ENCODE data around the gene TMEM121. TPM values are rescaled to one million over a fixed set of nuclear protein-coding genes. Genes with fewer than 3 reads are reported as not detected.
"Not testable (repeated sequence)": the region's sequence is repeated elsewhere in the genome, so short reads cannot be mapped to it uniquely, and the experiment has no call there.

TMEM121 gene
- total and polyA plus RNA-seq, 10 of the 15 experiments (the other 5 are each of a cell fraction or from before 2014, with no cell fraction given): 0.04 to 4.9 (median 1.2) TPM; not detected in 2

DNA sequence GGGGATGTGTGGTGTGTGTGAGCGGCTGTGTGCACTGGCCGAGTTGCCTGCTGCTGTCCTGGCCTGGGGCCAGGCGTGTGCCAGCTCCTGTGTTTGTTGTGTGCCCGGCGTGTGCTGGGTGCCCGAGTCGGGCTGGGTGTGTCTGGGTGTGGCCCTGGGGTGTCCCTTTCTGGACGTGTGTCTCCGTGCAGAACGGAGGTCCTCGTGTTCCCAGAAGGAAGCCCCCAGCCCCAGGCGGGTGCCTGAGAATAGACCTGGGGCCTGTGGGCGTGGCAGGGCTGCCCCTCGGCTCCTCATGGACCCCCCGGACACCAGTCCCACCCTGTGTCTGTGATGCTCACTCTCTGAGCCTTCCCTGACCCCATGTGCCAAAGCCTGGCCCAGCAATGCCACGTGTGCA is 38.2 kb downstream of the TMEM121 start:
- RAD21 ChIA-PET (ENCODE audit: unreplicated experiment); intact Hi-C loops (cut with micrococcal nuclease; ENCODE audit: unreplicated experiment); H3K4me2 ChIP-seq (ENCODE audit: control insufficient read depth, insufficient read depth); H4K20me1 ChIP-seq (ENCODE audit: control insufficient read depth, insufficient read depth); ATAC-seq; H3K9me3 ChIP-seq (replicated peaks; ENCODE audit: control insufficient read depth, insufficient read depth, low read length); SMC1A ChIA-PET (ENCODE audit: uncharacterized antibody, unreplicated experiment); in situ Hi-C loops (cut with MboI); BruUV-seq (replicated peaks); POLR2A ChIA-PET; FAIRE-seq; H3K4me3 ChIP-seq; DNase-seq (ENCODE audit: low read depth, low spot score); H3K9ac ChIP-seq (ENCODE audit: control insufficient read depth, insufficient read depth, low read length); H2AFZ ChIP-seq (ENCODE audit: control insufficient read depth, low read depth, low read length); H3K27me3 ChIP-seq (replicated peaks in 1 of 2; ENCODE audit: control insufficient read depth in 2 of 2, insufficient read depth in 2 of 2, low read length in 1 of 2); CTCF ChIA-PET; H3K36me3 ChIP-seq (ENCODE audit: control insufficient read depth in 2 of 2, insufficient read depth in 2 of 2, low read length in 1 of 2): not testable (repeated sequence)
- peaks cover 61% of the 10 kb centered on the region for H3K4me1 ChIP-seq (ENCODE audit: control insufficient read depth, insufficient read depth, low read length)
- peaks cover 12% of the 10 kb centered on the region for H3K79me2 ChIP-seq (ENCODE audit: control insufficient read depth, insufficient read depth, low read length)
- H3K27ac ChIP-seq (ENCODE audit: control insufficient read depth, insufficient read depth): peak overlapping the region; percentile 73; the same call in 1 of the 2 replicates
- 30% methylated on average over 9 of the region's 16 CpGs for WGBS (ENCODE audit: insufficient coverage, insufficient replicate concordance, low lambda C conversion rate, missing lambda C conversion rate)

DNA sequence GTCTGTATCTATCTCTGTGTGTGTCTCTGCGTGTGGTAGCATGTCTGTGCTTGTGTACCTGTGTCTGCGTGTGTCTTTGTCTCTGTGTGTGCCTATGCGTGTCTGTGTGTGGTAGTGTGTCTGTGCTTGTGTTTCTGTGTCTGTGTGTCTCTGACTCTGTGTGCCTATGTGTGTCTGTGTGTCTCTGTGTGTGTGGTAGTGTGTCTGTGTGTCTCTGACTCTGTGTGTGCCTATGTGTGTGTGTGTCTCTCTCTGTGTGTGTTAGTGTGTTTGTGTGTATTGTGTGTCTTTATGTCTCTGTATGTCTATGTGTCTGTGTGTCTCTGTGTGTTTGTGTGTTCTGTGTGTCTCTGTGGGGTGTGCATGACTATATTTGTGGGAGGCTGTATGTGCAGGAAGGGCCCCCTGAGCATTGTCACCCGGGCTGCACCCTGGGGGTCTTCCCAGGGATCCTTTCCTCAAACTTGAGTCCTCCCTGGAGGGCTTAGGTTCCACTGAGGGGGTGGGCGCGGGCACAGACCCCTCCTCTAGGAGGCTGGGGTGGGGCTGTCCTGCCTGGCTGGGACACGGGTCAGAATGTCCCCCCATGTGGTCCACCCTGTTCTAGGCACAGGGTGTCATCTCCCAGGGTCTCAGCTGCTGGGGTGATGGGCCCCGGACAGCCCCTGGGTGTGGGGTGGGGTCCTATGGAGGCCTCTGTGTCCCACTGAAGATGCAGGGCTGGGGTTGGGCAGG is 39.0 kb downstream of the TMEM121 start:
- SMC1A ChIA-PET (ENCODE audit: uncharacterized antibody, unreplicated experiment); H3K4me3 ChIP-seq; BruUV-seq (replicated peaks); POLR2A ChIA-PET; H3K9me3 ChIP-seq (replicated peaks; ENCODE audit: control insufficient read depth, insufficient read depth, low read length); H4K20me1 ChIP-seq (ENCODE audit: control insufficient read depth, insufficient read depth); H3K36me3 ChIP-seq (ENCODE audit: control insufficient read depth in 2 of 2, insufficient read depth in 2 of 2, low read length in 1 of 2); H3K27me3 ChIP-seq (replicated peaks in 1 of 2; ENCODE audit: control insufficient read depth in 2 of 2, insufficient read depth in 2 of 2, low read length in 1 of 2); H3K4me2 ChIP-seq (ENCODE audit: control insufficient read depth, insufficient read depth); DNase-seq (ENCODE audit: low read depth, low spot score); H2AFZ ChIP-seq (ENCODE audit: control insufficient read depth, low read depth, low read length); CTCF ChIA-PET; in situ Hi-C loops (cut with MboI); RAD21 ChIA-PET (ENCODE audit: unreplicated experiment): not testable (repeated sequence)
- FAIRE-seq (peak; percentile 75), ATAC-seq (peak; percentile 3; the same call in 2 of the 3 replicates)
- peaks cover 67% of the 10 kb centered on the region for H3K4me1 ChIP-seq (ENCODE audit: control insufficient read depth, insufficient read depth, low read length)
- peak overlapping the region; percentile 40; the same call in 1 of the 2 replicates for H3K9ac ChIP-seq (ENCODE audit: control insufficient read depth, insufficient read depth, low read length)
- WGBS (ENCODE audit: insufficient coverage, insufficient replicate concordance, low lambda C conversion rate, missing lambda C conversion rate): 63% methylated on average over 4 of the region's 8 CpGs
- TF ChIP-seq NBN (IDR thresholded peaks at IDR 0.05): peak; percentile 78
- TF ChIP-seq, protein P1, sequence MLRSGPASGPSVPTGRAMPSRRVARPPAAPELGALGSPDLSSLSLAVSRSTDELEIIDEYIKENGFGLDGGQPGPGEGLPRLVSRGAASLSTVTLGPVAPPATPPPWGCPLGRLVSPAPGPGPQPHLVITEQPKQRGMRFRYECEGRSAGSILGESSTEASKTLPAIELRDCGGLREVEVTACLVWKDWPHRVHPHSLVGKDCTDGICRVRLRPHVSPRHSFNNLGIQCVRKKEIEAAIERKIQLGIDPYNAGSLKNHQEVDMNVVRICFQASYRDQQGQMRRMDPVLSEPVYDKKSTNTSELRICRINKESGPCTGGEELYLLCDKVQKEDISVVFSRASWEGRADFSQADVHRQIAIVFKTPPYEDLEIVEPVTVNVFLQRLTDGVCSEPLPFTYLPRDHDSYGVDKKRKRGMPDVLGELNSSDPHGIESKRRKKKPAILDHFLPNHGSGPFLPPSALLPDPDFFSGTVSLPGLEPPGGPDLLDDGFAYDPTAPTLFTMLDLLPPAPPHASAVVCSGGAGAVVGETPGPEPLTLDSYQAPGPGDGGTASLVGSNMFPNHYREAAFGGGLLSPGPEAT (IDR thresholded peaks at IDR 0.05; ENCODE audit: low read depth): 0 out of 2 replicates have a peak, but pooled peaks have one; percentile 38
- TF ChIP-seq, protein P2, sequence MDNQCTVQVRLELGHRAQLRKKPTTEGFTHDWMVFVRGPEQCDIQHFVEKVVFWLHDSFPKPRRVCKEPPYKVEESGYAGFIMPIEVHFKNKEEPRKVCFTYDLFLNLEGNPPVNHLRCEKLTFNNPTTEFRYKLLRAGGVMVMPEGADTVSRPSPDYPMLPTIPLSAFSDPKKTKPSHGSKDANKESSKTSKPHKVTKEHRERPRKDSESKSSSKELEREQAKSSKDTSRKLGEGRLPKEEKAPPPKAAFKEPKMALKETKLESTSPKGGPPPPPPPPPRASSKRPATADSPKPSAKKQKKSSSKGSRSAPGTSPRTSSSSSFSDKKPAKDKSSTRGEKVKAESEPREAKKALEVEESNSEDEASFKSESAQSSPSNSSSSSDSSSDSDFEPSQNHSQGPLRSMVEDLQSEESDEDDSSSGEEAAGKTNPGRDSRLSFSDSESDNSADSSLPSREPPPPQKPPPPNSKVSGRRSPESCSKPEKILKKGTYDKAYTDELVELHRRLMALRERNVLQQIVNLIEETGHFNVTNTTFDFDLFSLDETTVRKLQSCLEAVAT (IDR thresholded peaks at IDR 0.05): peak; percentile 42; the same call in 1 of the 2 replicates
- TF ChIP-seq HDGF (IDR thresholded peaks at IDR 0.05): peak; percentile 99
- H3K79me2 ChIP-seq (ENCODE audit: control insufficient read depth, insufficient read depth, low read length): peaks cover 17% of the 10 kb centered on the region
- intact Hi-C loops (cut with micrococcal nuclease; ENCODE audit: unreplicated experiment): loop anchor here (5.0 kb wide), 1 partner anchor 122 kb away; no protein-coding TSS in a partner anchor
- peak overlapping the region; percentile 81 for H3K27ac ChIP-seq (ENCODE audit: control insufficient read depth, insufficient read depth)

All from GM12878 (cell line).